ENCODE measurements around the gene DOCK8. TPM values are rescaled to one million over a fixed set of nuclear protein-coding genes. Genes with fewer than 3 reads are reported as not detected.

The DOCK8 gene
- total RNA-seq, 1 experiment from 2014 or later: 1.4 TPM

DNA sequence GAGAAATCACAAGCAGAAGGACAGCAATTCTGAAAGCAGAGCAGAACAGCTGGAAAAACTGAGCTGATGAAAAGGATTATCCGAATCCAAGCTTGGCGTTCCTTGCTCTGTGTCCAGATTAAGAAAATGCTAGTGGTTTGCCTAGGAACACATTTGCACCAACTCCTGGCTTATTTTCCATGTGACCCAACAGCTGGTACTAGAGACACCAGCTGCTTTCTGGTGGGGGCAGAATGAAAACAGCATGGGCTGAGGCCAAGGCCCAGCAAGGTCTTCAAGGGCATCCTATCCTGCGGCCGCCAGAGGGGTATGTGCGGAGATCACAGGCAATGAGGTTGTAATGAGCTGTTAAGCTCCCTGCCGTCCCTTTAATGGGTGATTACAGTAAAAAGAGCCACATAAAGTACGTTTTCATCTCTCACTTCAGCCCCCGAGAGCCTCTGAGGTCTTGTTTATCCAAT, 131.5 kb downstream of the DOCK8 start:
- H2AFZ ChIP-seq (ENCODE audit: low read length): no peak overlapping the region
- H3K27ac ChIP-seq (ENCODE audit: insufficient read length, low read depth, low read length): no peak overlapping the region
- WGBS (ENCODE audit: extremely low coverage, insufficient read length, low lambda C conversion rate): no CpG with 5 or more reads among the region's 8 CpGs

More for the DNA sequence above, 131.5 kb downstream of the DOCK8 start:
- no peak overlapping the region for H2AK5ac ChIP-seq (ENCODE audit: insufficient read length, low read length)
- no peak overlapping the region for H3K9ac ChIP-seq (ENCODE audit: extremely low read depth, insufficient read length, low read length)
- H2BK12ac ChIP-seq (ENCODE audit: insufficient read length, low read depth, low read length): no peak overlapping the region
- H3K27me3 Mint-ChIP-seq (ENCODE audit: low read depth): peaks cover 3% of the 10 kb centered on the region; the same call in 1 of the 2 replicates
- H3K27me3 ChIP-seq (ENCODE audit: insufficient read depth, low read length): no peaks in the 10 kb centered on the region
- no peaks in the 10 kb centered on the region for H3K9me3 Mint-ChIP-seq
- DNase-seq: peak; percentile 32
- no peaks in the 10 kb centered on the region for H4K20me1 ChIP-seq (ENCODE audit: control insufficient read depth, insufficient read depth, insufficient read length)
- H3T11ph ChIP-seq (ENCODE audit: low read length): no peak overlapping the region
- H4K5ac ChIP-seq (ENCODE audit: insufficient read length, low read depth, low read length): no peak overlapping the region
- H4K8ac ChIP-seq (replicated peaks; ENCODE audit: insufficient read length, low read depth, low read length): no peak overlapping the region
- no peak overlapping the region for H4K91ac ChIP-seq (ENCODE audit: insufficient read length, low read depth, low read length)
- peaks cover 8 to 14% of the 10 kb centered on the region in 2 experiments; a peak in 3 of 4 replicates for H3K4me1 Mint-ChIP-seq
- H3K9me3 ChIP-seq (ENCODE audit: control insufficient read depth, low read depth, low read length): no peaks in the 10 kb centered on the region
- no peak overlapping the region for H2BK15ac ChIP-seq (ENCODE audit: low read depth, low read length)
- no peaks in the 10 kb centered on the region for H3K36me3 Mint-ChIP-seq (ENCODE audit: insufficient read depth in 1 of 3, low read depth in 3 of 3)
- no peak overlapping the region for H3K23ac ChIP-seq (ENCODE audit: insufficient read length, low read depth, low read length)
- H2BK120ac ChIP-seq (ENCODE audit: low read depth, low read length, poor library complexity, severe bottlenecking): no peak overlapping the region
- no peak overlapping the region for H3K4me3 Mint-ChIP-seq
- H3K79me2 ChIP-seq (ENCODE audit: insufficient read depth, low read length): no peaks in the 10 kb centered on the region
- no peak overlapping the region for H2BK20ac ChIP-seq (ENCODE audit: low read depth, low read length, poor library complexity, severe bottlenecking)
- H3K79me1 ChIP-seq (ENCODE audit: insufficient read depth, low read depth, low read length, poor library complexity, severe bottlenecking): no peaks in the 10 kb centered on the region
- no peak overlapping the region for H3K56ac ChIP-seq (ENCODE audit: insufficient read length, low read depth, low read length)
- H3K4ac ChIP-seq (ENCODE audit: low read depth, low read length): no peak overlapping the region
- no peaks in the 10 kb centered on the region for H3K23me2 ChIP-seq (ENCODE audit: insufficient read length, low read depth, low read length, poor library complexity, severe bottlenecking)
- H3K27ac Mint-ChIP-seq: no peak overlapping the region; a peak in 1 of 7 replicates
- H3K4me2 ChIP-seq (ENCODE audit: insufficient read depth, insufficient read length, low read length): no peak overlapping the region
- H3K18ac ChIP-seq (ENCODE audit: insufficient read length, low read depth, low read length): no peak overlapping the region
- TF ChIP-seq, protein P1, sequence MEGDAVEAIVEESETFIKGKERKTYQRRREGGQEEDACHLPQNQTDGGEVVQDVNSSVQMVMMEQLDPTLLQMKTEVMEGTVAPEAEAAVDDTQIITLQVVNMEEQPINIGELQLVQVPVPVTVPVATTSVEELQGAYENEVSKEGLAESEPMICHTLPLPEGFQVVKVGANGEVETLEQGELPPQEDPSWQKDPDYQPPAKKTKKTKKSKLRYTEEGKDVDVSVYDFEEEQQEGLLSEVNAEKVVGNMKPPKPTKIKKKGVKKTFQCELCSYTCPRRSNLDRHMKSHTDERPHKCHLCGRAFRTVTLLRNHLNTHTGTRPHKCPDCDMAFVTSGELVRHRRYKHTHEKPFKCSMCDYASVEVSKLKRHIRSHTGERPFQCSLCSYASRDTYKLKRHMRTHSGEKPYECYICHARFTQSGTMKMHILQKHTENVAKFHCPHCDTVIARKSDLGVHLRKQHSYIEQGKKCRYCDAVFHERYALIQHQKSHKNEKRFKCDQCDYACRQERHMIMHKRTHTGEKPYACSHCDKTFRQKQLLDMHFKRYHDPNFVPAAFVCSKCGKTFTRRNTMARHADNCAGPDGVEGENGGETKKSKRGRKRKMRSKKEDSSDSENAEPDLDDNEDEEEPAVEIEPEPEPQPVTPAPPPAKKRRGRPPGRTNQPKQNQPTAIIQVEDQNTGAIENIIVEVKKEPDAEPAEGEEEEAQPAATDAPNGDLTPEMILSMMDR (conservative IDR thresholded peaks at IDR 0.05): no peak
- H3K14ac ChIP-seq (ENCODE audit: insufficient read depth, low read length): no peak overlapping the region
- H2BK5ac ChIP-seq (ENCODE audit: insufficient read length, low read length): no peak overlapping the region
- no peaks in the 10 kb centered on the region; the same call in 1 of the 2 replicates for H3K4me1 ChIP-seq (ENCODE audit: insufficient read depth, low read length)
